ENCODE data around the gene KCTD17. TPM values are rescaled to one million over a fixed set of nuclear protein-coding genes. Genes with fewer than 3 reads are reported as not detected.

KCTD17 gene
- total and polyA plus RNA-seq, 2 of the 4 experiments (the other 2 are of a cell fraction), result 28.3 to 37.3 TPM

- TF ChIP-seq CEBPB (IDR thresholded peaks at IDR 0.05; ENCODE audit: low read depth, low read length) (no peak), SMC3 (IDR thresholded peaks at IDR 0.05; ENCODE audit: low read depth, low read length) (no peak)
Observed at GRCh38 chr22:37052386-37053309, 1.1 kb downstream of the KCTD17 start (continued).

- Histone ChIP-seq H3K14ac (replicated peaks; ENCODE audit: low read depth, low read length) (no peak overlapping the region), H3K36me3 (ENCODE audit: control insufficient read depth, insufficient read depth, low read length) (peaks cover 31% of the 10 kb centered on the region), H2BK120ac (ENCODE audit: low read depth, low read length) (no peak overlapping the region), H4K5ac (ENCODE audit: low read depth, low read length) (no peak overlapping the region), H3K9me3 (ENCODE audit: control insufficient read depth, insufficient read depth, low read length) (no peaks in the 10 kb centered on the region), H4K8ac (ENCODE audit: low read depth in 2 of 2, low read length in 2 of 2) (no peak overlapping the region), H2AK5ac (ENCODE audit: low read depth, low read length) (no peak overlapping the region), H3K79me1 (ENCODE audit: low read depth in 1 of 2, low read length in 2 of 2) (peaks cover 7 to 17% of the 10 kb centered on the region in 2 experiments; a peak in 3 of 4 replicates), H3K27me3 (ENCODE audit: control insufficient read depth, insufficient read depth, low read length) (0 out of 2 replicates have a peak, but pooled peaks cover 2% of the 10 kb centered on the region), H3K9me1 (ENCODE audit: insufficient read depth, low read length) (peaks cover 8% of the 10 kb centered on the region; the same call in 1 of the 2 replicates), H3K9ac (ENCODE audit: low read depth, low read length) (no peak overlapping the region), H3K4me1 (ENCODE audit: control insufficient read depth, insufficient read depth, low read length) (peaks cover 4% of the 10 kb centered on the region; the same call in 1 of the 2 replicates), H3K4me2 (ENCODE audit: low read depth, low read length) (no peak overlapping the region), H3K27ac (ENCODE audit: insufficient read depth, low read length) (no peak overlapping the region), H2BK15ac (ENCODE audit: low read depth, low read length) (no peak overlapping the region), H2AFZ (replicated peaks; ENCODE audit: low read length, poor library complexity) (no peak overlapping the region), H3K18ac (ENCODE audit: low read depth, low read length) (no peak overlapping the region), H3K4me3 (ENCODE audit: insufficient read depth, low read depth, low read length) (no peak overlapping the region), H3K4ac (ENCODE audit: low read depth, low read length) (no peak overlapping the region), H4K20me1 (ENCODE audit: insufficient read depth, low read length) (no peaks in the 10 kb centered on the region), H2BK5ac (ENCODE audit: low read depth, low read length, poor library complexity, severe bottlenecking) (no peak overlapping the region), H4K91ac (ENCODE audit: insufficient read depth, low read depth, low read length) (no peak overlapping the region), H3K56ac (ENCODE audit: extremely low read depth, insufficient read depth, low read length) (no peak overlapping the region), H2BK20ac (ENCODE audit: low read depth, low read length) (no peak overlapping the region), H2AK9ac (replicated peaks; ENCODE audit: low read depth, low read length, poor library complexity) (peak overlapping the region; percentile 19), H3K23ac (ENCODE audit: low read depth, low read length) (no peak overlapping the region)
- dilution Hi-C loops (cut with HindIII; ENCODE audit: low sequenced_read_pairs, unreplicated experiment), result no loop called here
- ChIA-PET POLR2A (ENCODE audit: unreplicated experiment) (no interaction called here), CTCF (interaction anchor here (0.5 kb wide), 1 partner anchor 7 kb away, joined by 4 read pairs; no protein-coding TSS in a partner anchor)
- intact Hi-C loops (cut with micrococcal nuclease), result loop anchor here (5.0 kb wide), 1 partner anchor 144 kb away; no protein-coding TSS in a partner anchor
- in situ Hi-C loops (cut with MboI; ENCODE audit: low sequenced_read_pairs), result no loop called here
- no TSS peak for BruUV-seq (replicated peaks)
- DNase-seq (no peak), ATAC-seq (ENCODE audit: low read depth) (no peak)
- 80% methylated on average over 8 of the region's 16 CpGs; no CpG with 5 or more reads in 1 of the 2 experiments for WGBS, 2 experiments (ENCODE audit: extremely low coverage in 2 of 2, insufficient read length in 1 of 2)
- TF ChIP-seq MAFK (IDR thresholded peaks at IDR 0.05; ENCODE audit: low read depth, low read length), result no peak
Observed at GRCh38 chr22:37053310-37054055, 1.9 kb downstream of the KCTD17 start.

All from IMR-90 (cell line).